ENCODE measurements around the gene C16orf74.
A peak's percentile ranks its signal among the peaks of the same experiment; 100 is the strongest.

C16orf74 gene

GRCh38 chr16:85673529-85674417 is 77.1 kb downstream of the C16orf74 start:
- no peak for DNase-seq (ENCODE audit: low read depth)

GRCh38 chr16:85670840-85671239 is 80.1 kb downstream of the C16orf74 start:
- no peak for DNase-seq (ENCODE audit: low read depth)

DNA sequence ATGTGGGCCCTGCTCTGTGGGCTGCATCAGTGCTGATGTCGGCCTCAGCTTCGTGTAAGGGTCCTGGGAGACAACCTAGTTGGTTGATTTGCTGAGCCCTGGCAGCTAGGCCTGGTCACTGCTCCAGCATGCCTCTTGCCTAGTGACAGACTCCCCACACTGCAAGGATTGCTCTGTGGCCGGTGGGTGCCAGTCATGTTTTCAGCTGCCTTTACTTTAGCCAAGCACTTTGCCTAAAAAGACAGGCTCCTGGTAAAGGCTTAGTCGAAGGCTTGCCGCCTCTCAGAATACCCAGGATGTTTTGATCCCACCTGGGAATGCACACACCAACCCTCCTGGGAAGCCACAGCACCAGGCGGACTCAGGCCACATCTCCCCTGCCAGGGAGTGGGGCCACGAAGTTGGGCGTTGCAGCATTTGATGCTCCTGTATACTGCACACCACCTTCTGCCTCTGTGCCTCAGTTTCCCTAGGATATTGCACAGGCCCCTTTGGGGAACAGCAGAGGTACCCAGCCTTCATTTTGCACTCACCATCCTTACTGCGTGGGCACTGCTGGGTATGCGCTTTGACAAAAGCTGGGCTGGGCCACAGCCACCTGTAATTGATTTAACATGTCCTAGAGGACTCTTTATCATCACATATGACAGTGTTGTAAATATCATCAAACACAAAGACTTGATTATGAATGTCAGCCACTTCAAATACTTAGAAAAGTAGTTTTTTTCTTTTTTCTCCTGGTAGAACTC is 82.0 kb downstream of the C16orf74 start:
- DNase-seq (ENCODE audit: low read depth) = no peak

DNA sequence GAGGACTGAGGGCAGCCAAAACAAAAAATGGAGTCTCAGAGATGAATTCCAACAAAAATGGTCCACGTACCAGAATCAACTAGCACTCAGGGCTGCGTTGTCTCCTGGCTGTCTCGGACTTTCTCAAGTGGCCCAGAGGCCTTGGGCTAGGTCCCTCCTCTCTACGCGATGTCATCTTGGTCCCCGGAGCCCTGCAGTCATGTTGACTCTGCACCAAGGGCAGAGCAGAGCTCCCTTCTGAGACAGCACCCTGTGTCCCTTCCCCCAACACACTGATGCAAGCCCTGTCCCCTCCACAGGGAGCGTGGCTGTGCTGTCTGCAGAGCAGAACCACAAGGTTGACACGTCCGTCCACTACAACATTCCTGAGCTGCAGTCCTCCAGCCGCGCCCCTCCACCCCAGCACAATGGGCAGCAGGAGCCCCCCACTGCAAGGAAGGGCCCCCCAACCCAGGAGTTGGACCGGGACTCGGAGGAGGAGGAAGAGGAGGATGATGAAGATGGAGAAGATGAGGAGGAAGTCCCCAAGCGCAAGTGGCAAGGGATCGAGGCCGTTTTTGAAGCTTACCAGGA is 83.0 kb downstream of the C16orf74 start:
- DNase-seq (ENCODE audit: low read depth) = no peak

DNA sequence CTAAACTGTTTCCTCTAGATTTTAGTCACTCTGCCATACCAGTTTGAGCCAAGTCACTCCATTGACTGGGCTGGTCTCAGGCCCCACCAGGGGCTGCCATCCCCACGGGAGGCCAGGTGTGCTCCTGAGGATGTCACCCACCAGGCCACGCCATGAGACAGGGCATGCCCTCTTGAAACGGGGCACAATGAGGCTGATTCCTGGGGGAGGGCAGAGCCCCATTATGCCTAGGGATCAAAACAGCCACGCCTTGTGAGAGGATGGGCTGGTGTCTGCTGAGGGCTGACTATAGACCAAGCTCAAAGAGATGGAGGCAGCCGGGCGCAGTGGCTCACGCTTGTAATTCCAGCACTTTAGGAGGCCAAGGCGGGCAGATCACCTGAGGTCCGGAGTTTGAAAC is 83.6 kb downstream of the C16orf74 start:
- DNase-seq (ENCODE audit: low read depth) = no peak

DNA sequence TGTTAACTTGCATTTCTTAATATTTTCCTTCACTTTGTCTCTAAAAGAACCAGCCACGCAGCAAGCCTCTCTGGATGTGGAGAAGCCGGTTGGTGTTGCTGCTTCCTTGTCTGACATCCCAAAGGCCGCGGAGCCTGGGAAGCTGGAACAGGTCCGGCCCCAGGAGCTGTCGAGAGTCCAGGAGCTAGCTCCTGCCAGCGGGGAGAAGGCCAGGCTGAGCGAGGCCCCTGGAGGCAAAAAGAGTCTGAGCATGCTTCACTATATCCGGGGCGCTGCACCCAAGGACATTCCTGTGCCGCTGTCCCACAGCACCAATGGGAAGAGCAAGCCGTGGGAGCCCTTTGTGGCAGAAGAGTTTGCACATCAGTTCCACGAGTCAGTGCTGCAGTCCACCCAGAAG is 85.0 kb downstream of the C16orf74 start:
- no peak for DNase-seq (ENCODE audit: low read depth)

GRCh38 chr16:85665373-85665740 is 85.5 kb downstream of the C16orf74 start:
- no peak for DNase-seq (ENCODE audit: low read depth)

GRCh38 chr16:85664580-85665372 is 86.1 kb downstream of the C16orf74 start:
- DNase-seq (ENCODE audit: low read depth) = no peak

GRCh38 chr16:85663891-85664321 is 87.0 kb downstream of the C16orf74 start:
- no peak for DNase-seq (ENCODE audit: low read depth)

DNA sequence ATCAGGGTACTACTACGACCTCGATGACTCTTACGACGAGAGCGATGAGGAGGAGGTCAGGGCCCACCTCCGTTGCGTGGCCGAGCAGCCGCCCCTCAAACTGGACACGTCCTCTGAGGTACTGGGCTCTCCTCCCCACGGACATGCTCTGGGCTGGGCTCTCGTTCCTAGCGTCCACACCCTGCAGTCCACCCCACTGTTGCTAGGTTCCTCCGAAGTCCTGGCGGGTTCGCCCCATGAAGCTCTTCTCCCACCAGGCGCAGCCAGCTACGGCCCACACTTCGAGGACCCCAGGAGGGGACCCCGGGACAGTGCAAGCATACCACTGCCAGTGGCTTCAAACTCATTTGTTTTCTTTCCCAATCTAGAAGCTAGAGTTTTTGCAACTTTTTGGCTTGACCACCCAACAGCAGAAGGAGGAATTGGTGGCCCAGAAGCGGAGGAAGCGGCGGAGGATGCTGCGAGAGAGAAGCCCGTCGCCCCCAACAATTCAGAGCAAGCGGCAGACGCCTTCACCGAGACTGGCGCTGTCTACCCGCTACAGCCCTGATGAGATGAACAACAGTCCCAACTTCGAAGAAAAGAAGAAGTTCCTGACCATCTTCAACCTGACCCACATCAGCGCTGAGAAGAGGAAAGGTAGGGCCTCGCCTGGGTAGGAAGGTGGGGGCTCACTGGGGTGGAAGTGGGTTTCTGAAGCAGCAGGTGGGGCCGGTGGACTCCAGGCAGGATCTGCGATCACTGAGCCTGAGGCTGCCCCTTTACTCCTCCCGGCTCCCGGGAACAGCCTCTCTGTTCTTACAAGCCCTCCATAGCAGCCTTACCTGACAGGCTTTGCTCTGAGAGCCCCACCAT is 87.7 kb downstream of the C16orf74 start:
- no peak for DNase-seq (ENCODE audit: low read depth)

DNA sequence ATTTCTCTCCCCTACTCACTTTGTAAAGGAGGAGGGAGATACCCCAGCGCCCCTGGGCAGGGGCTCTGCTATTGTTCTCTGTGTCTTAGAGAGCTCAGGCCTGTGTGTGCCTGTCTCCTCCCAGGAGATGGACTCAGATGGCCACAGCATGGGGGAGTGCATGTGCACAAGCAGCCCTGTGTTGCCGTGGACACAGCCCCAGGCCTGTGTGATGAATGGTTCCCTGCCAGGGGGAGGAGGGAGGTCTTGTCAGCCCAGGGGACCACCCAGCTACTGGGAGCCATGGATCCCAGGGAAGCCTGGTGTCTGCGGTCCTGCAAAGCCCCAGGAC is 88.4 kb downstream of the C16orf74 start:
- no peak for DNase-seq (ENCODE audit: low read depth)

- DNase-seq (ENCODE audit: low read depth) = no peak
Measured at GRCh38 chr16:85661740-85662481, 89.0 kb downstream of the C16orf74 start.

DNA sequence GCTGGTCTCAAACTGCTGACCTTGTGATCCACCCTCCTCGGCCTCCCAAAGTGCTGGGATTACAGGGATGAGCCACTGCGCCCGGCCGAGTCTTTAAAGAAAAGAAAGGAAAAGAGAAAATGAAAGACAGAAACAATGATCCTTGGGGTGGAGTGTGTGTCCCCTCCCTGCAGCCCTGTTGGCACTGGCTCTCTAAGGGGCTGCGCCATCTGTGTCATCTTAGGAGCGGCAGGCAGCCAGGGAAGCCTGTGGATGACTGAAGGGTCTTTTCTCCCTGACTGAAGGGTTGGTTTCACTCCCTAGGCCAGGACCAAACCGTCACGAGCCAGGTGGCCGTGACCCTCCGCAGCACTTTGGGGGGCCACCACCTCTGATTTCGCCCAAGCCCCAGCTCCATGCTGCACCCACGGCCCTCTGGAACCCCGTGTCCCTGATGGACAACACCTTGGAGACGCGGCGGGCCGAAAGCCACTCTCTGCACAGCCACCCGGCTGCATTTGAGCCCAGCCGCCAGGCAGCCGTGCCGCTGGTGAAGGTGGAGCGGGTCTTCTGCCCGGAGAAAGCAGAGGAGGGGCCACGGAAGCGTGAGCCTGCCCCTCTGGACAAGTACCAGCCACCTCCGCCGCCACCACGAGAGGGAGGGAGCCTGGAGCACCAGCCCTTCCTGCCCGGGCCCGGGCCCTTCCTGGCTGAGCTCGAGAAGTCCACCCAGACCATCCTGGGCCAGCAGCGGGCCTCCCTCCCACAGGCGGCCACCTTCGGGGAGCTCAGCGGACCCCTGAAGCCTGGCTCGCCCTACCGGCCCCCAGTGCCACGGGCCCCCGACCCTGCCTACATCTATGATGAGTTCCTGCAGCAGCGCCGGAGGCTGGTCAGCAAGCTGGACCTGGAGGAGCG is 89.8 kb downstream of the C16orf74 start:
- no peak for DNase-seq (ENCODE audit: low read depth)

GRCh38 chr16:85659805-85660511 is 90.9 kb downstream of the C16orf74 start:
- peak; percentile 38 for DNase-seq (ENCODE audit: low read depth)

DNA sequence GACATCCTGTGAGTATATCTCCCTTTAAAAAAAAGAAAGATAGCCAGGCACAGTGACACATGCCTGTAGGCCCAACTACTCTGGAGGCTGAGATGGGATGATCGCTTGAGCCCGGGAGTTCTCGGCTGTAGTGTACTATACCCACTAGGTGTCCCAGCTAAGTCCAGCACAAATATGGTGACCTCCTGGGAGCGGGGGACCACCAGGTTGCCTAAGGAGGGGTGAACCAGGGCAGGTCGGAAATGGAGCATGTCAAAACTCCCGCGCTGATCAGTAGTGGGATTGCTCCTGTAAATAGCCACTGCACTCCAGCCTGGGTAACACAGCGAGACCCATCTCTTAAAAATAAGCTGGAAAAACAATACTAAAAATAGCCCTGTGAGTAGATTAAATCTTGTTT is 91.6 kb downstream of the C16orf74 start:
- no peak for DNase-seq (ENCODE audit: low read depth)

DNA sequence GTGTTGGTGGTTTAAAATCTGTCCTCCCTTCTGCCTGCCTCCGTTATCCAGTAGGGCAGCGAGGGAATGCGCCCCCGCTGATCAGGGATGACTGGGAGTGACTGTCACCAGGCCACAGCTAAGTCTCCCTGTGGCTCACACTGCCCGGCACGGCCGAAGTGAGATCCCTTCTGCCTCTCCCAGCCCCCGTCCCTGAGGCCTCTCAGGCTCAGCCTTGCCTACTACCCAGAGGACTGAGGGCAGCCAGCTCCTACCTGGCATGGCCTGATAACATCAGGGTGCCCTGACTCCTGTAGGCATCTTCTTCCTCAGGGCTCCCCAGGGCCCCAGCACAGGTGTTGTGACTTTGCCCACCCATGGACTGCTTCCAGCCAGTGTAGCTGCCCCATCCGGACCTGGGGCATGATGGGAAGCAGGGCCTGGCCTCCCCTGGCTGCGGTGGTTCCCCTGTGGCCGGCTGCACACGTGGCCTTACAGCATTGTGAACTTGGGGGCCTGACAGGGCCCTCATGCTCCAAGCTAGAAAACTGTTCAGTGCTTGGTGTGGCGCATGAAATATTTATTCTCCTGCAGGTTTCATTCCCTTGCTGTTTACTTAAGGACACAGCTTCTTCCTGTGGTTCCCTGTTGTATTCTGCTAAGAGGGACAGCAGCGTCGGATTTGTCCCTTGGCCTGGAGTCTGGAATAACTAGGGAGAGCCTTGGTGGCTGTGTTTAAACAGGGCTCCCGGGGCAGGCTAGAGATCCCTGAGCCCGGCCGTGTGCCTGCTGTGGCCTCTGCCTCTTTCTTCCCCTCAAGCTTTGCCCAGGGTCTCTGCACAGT is 92.2 kb downstream of the C16orf74 start:
- DNase-seq (ENCODE audit: low read depth) = no peak

DNA sequence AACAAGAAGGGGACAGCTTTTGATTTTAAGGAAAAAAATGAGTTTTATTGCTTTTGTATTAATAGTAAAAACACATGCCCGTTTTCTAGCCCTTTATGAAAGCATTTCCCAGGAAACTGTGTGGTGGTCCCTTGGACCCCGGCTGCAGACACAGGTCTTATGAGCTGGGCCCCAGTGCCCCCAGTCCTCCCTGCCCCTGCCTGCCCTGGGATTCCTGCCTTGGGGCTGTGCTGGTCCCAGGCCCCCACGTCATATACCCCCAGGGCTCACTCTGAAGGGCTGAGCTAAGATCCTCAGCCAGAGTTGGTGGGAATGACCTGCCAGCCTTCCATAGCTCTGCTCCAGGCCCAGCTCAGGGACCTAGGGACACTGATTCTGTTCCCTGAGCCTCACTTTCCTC is 92.9 kb downstream of the C16orf74 start:
- DNase-seq (ENCODE audit: low read depth) = no peak

All from T follicular helper cell (primary cell).